Loucy (cell line): ENCODE data around the gene NRP1.

Experiments used
- H2AFZ ChIP-seq: fragments of 200-600 bp; sonication (generic); 2 replicates; pipeline ENCODE4 v1.6.0; 2016; ENCODE audit warnings: antibody characterized with exemption, mild to moderate bottlenecking, low read length, moderate library complexity
- H3F3A ChIP-seq: fragments of 200-600 bp; 2 replicates; pipeline ENCODE4 v1.6.0; 2016; ENCODE audit warnings: antibody characterized with exemption, low read depth, mild to moderate bottlenecking
- H3K27me3 ChIP-seq: fragments of 200-600 bp; sonication (generic); 2 replicates; pipeline ENCODE4 v1.6.1; 2014; ENCODE audit warnings: low read length, mild to moderate bottlenecking; ENCODE audit not compliant: insufficient read depth, poor library complexity, severe bottlenecking
- H3K36me3 ChIP-seq: fragments of 200-600 bp; sonication (generic); 2 replicates; pipeline ENCODE4 v1.6.1; 2016; ENCODE audit warnings: low read length; ENCODE audit not compliant: insufficient read depth
- H3K4me1 ChIP-seq: fragments of 200-600 bp; sonication (generic); 2 replicates; pipeline ENCODE4 v1.5.1; 2014; ENCODE audit warnings: low read length, mild to moderate bottlenecking; ENCODE audit not compliant: insufficient read depth, poor library complexity, severe bottlenecking
- H3K4me2 ChIP-seq: fragments of 200-600 bp; sonication (generic); 2 replicates; pipeline ENCODE4 v1.6.0; 2014; ENCODE audit warnings: antibody characterized with exemption, low read length, low read depth, mild to moderate bottlenecking; ENCODE audit not compliant: poor library complexity, severe bottlenecking
- H3K4me3 ChIP-seq: fragments of 200-600 bp; sonication (generic); 2 replicates; pipeline ENCODE4 v1.5.1; 2014; ENCODE audit warnings: low read length, mild to moderate bottlenecking, mixed read lengths; ENCODE audit not compliant: poor library complexity, severe bottlenecking
- H3K79me2 ChIP-seq: fragments of 200-600 bp; sonication (generic); 2 replicates; pipeline ENCODE4 v1.6.1; 2014; ENCODE audit warnings: low read length; ENCODE audit not compliant: insufficient read depth
- H3K9ac ChIP-seq: fragments of 200-600 bp; sonication (generic); 2 replicates; pipeline ENCODE4 v1.6.0; 2014; ENCODE audit warnings: mild to moderate bottlenecking, low read depth, low read length, moderate library complexity; ENCODE audit not compliant: poor library complexity, severe bottlenecking
- H3K9me2 ChIP-seq: fragments of 200-600 bp; sonication (generic); replicated peaks from 2 replicates; pipeline ENCODE4 v1.6.1; 2016; ENCODE audit warnings: low read depth, low read length, mixed read lengths
- H3K9me3 ChIP-seq: fragments of 200-600 bp; sonication (generic); 2 replicates; pipeline ENCODE4 v1.6.1; 2014; ENCODE audit warnings: mild to moderate bottlenecking, antibody characterized with exemption, low read length, low read depth; ENCODE audit not compliant: insufficient read depth
- H4K20me1 ChIP-seq: fragments of 200-600 bp; sonication (generic); 2 replicates; pipeline ENCODE4 v1.6.0; 2014; ENCODE audit warnings: antibody characterized with exemption, low read length, mild to moderate bottlenecking; ENCODE audit not compliant: insufficient read depth, poor library complexity, severe bottlenecking
- CTCF ChIP-seq: fragments of 200-600 bp; sonication (generic); conservative IDR thresholded peaks from 2 replicates; pipeline ENCODE4 v1.5.1; 2014; ENCODE audit warnings: mild to moderate bottlenecking, antibody characterized with exemption, low read length
- EZH2phosphoT487 ChIP-seq: fragments of 200-600 bp; IDR thresholded peaks from 2 replicates; pipeline ENCODE4 v1.6.1; 2018; ENCODE audit warnings: antibody characterized with exemption, mild to moderate bottlenecking, moderate library complexity, borderline replicate concordance

Gene NRP1

DNA sequence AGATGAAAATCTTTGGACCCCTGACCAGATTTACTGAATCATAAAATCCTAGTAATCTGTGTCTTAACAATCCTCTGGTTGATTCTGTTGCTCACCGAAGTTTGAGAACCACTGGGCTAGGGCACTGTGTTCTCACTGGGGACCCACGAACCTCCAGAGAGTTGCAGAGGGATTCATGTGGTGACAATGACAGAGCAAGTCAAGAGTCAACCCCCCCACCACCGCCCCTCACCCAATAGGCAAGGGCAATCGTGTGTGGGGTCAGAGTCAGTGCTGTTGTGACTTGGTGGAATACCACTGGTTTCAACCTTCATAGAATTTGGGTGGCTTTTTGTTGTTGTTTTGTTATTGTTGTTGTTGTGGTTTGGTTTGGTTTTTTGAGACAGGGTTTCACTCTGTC, 23.5 kb upstream of the NRP1 start:
- no peaks in the 10 kb centered on the region for H3K9me2 ChIP-seq
- H3K4me2 ChIP-seq, result no peak overlapping the region
- no peak overlapping the region for H3K9ac ChIP-seq
- no peaks in the 10 kb centered on the region for H3K9me3 ChIP-seq
- H3K27me3 ChIP-seq, result no peaks in the 10 kb centered on the region
- H4K20me1 ChIP-seq, result no peaks in the 10 kb centered on the region
- no peaks in the 10 kb centered on the region for H3K4me1 ChIP-seq
- no peaks in the 10 kb centered on the region for H3K79me2 ChIP-seq
- no peaks in the 10 kb centered on the region for H3F3A ChIP-seq
- TF ChIP-seq EZH2phosphoT487, result no peak
- TF ChIP-seq CTCF, result no peak
- no peak overlapping the region for H3K4me3 ChIP-seq
- H2AFZ ChIP-seq, result no peak overlapping the region
- H3K36me3 ChIP-seq, result no peaks in the 10 kb centered on the region

DNA sequence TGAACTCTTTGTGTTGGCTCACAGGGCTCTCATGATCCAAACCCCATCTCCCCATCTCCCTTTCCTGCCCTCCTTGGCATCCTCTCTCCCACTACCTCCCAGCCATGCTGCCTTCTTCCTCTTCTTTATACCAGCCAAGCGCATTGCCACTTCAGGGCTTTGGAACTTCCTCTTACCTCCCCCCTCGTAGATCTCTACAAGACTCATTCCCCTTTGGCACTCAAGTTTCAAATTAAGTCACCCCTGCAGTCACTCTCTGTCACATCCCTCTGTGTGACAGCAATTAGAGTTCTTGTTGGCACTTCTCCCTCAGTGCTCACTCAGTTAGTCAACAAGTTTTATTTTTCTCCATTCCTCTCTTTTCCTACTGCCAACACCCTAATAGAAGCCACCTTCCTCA, 20.8 kb upstream of the NRP1 start:
- H4K20me1 ChIP-seq, result no peaks in the 10 kb centered on the region
- H3K36me3 ChIP-seq, result no peaks in the 10 kb centered on the region
- H2AFZ ChIP-seq, result no peak overlapping the region
- no peaks in the 10 kb centered on the region for H3K27me3 ChIP-seq
- no peaks in the 10 kb centered on the region for H3K9me3 ChIP-seq
- no peak for TF ChIP-seq EZH2phosphoT487
- H3K4me2 ChIP-seq, result no peak overlapping the region
- no peaks in the 10 kb centered on the region for H3K4me1 ChIP-seq
- no peaks in the 10 kb centered on the region for H3F3A ChIP-seq
- H3K4me3 ChIP-seq, result no peak overlapping the region
- H3K79me2 ChIP-seq, result no peaks in the 10 kb centered on the region
- H3K9ac ChIP-seq, result no peak overlapping the region
- H3K9me2 ChIP-seq, result no peaks in the 10 kb centered on the region

DNA sequence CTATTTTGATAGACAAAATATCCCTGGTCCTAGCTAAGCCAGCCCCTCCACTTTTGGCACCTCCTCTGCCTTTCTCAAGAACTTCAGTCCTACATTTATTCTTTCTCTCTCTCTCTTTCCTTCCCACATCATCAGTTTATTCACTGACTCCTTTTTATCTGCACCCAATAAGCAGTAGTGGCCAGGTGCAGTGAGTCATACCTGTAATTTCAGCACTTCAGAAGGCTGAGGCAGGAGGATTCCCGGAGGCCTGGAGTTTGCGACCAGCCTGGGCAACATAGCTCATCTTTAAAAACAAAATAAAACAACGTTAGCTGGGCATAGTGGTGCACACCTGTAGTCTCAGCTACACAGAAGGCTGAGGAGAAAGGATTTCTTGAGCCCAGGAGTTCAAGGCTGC, 19.4 kb upstream of the NRP1 start:
- H3K79me2 ChIP-seq, result no peaks in the 10 kb centered on the region
- no peak overlapping the region for H2AFZ ChIP-seq
- H3K4me1 ChIP-seq, result no peaks in the 10 kb centered on the region
- H3F3A ChIP-seq, result no peaks in the 10 kb centered on the region
- no peaks in the 10 kb centered on the region for H3K36me3 ChIP-seq
- H3K4me2 ChIP-seq, result no peak overlapping the region
- no peaks in the 10 kb centered on the region for H3K27me3 ChIP-seq
- TF ChIP-seq EZH2phosphoT487 (no peak), CTCF (no peak)
- H3K9me3 ChIP-seq, result no peaks in the 10 kb centered on the region
- no peaks in the 10 kb centered on the region for H3K9me2 ChIP-seq
- no peak overlapping the region for H3K4me3 ChIP-seq
- H4K20me1 ChIP-seq, result no peaks in the 10 kb centered on the region
- H3K9ac ChIP-seq, result no peak overlapping the region

DNA sequence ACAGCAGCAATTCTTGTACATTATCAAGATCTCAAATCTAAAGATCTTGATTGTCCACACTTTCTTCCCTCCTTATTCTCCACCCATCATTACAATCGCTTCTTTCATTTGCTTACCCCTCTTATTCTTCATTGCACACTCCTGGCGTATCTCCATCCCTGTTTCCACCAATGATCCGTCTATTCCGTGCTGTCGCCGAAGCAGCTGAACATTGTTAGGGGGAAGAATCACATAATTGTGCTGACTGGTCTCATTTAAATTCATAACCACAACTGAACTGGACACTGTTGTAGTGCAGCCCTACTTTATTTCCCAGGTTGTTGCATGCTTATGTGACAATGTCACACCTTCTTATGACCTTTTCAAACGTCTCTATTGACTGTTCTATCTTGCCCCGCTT, 18.9 kb upstream of the NRP1 start:
- Histone ChIP-seq H3K4me2 (no peak overlapping the region), H3K9me3 (no peaks in the 10 kb centered on the region), H3K27me3 (no peaks in the 10 kb centered on the region), H3K4me1 (no peaks in the 10 kb centered on the region), H4K20me1 (no peaks in the 10 kb centered on the region), H2AFZ (no peak overlapping the region), H3K36me3 (no peaks in the 10 kb centered on the region), H3F3A (no peaks in the 10 kb centered on the region), H3K9me2 (no peaks in the 10 kb centered on the region), H3K9ac (no peak overlapping the region), H3K4me3 (no peak overlapping the region), H3K79me2 (no peaks in the 10 kb centered on the region)
- no peak for TF ChIP-seq EZH2phosphoT487
- no peak for TF ChIP-seq CTCF
